Activated naive CD8-positive, alpha-beta T cell treated with anti-CD3 and anti-CD28 coated beads, Interleukin-2, amount 50 U/mL, for 24 hours (primary cell): Measurements from ENCODE around the gene KMT5C.

Experiments
- ATAC-seq: fragments of 150-1000 bp; cut with Tn5 transposase; one replicate; pipeline ENCODE4 v1.10.0; 2021
- DNase-seq: peaks from one replicate; pipeline ENCODE4 v3.0.0; 2021
- H3K27ac Mint-ChIP-seq: one replicate; pipeline ENCODE4 v1.8.0; 2021; ENCODE audit warnings: mild to moderate bottlenecking, mixed read lengths
- H3K27me3 Mint-ChIP-seq: one replicate; pipeline ENCODE4 v1.8.0; 2021; ENCODE audit warnings: mixed read lengths
- H3K36me3 Mint-ChIP-seq: one replicate; pipeline ENCODE4 v1.8.0; 2021; ENCODE audit warnings: low read depth, mixed read lengths
- H3K4me1 Mint-ChIP-seq: one replicate; pipeline ENCODE4 v1.8.0; 2021; ENCODE audit warnings: mixed read lengths
- H3K4me3 Mint-ChIP-seq: one replicate; pipeline ENCODE4 v1.8.0; 2021; ENCODE audit warnings: mild to moderate bottlenecking, moderate library complexity, mixed read lengths
- H3K9me3 Mint-ChIP-seq: one replicate; pipeline ENCODE4 v1.8.0; 2021; ENCODE audit warnings: mixed read lengths

The KMT5C gene

DNA sequence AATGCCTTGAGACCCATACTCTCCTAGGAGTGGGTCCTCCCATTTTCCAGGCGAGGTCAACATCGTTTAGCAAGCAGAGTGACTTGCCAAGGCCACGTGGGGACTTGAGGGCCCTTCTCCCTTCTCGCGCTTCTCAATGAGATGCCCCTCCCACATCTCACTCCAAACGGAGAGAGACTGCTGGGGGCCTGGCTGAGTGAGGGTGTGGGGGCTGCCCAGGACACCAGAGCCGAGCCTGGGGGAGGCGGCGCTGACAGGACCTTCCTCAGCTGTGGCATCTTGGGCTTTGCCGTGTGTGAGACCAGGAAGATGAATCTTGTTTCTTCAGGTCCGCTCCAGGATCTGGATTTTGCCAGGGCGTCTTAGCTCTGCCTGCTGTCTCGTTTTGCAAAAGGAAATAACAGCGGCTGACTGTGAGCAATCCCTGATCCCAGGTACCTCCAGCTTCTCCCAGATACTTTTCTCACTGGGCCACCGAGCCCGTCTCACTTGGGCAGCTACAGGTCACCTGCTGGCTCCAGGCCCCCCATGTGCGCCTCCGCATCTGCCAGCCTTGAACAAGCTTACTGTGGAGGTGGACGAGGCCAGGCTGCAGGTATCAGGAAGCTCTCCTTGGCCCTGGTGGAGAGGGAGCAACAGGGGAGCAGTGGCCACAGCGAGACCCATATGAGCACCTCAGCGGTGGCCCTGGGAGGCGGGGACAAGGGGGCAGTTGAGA, 8.8 kb downstream of the KMT5C start:
- Mint-ChIP-seq H3K27ac (no peak overlapping the region), H3K4me1 (peaks cover 15% of the 10 kb centered on the region), H3K27me3 (peaks cover 27% of the 10 kb centered on the region), H3K36me3 (peaks cover 3% of the 10 kb centered on the region), H3K9me3 (no peaks in the 10 kb centered on the region), H3K4me3 (no peak overlapping the region)
- DNase-seq (no peak), ATAC-seq (no peak)

DNA sequence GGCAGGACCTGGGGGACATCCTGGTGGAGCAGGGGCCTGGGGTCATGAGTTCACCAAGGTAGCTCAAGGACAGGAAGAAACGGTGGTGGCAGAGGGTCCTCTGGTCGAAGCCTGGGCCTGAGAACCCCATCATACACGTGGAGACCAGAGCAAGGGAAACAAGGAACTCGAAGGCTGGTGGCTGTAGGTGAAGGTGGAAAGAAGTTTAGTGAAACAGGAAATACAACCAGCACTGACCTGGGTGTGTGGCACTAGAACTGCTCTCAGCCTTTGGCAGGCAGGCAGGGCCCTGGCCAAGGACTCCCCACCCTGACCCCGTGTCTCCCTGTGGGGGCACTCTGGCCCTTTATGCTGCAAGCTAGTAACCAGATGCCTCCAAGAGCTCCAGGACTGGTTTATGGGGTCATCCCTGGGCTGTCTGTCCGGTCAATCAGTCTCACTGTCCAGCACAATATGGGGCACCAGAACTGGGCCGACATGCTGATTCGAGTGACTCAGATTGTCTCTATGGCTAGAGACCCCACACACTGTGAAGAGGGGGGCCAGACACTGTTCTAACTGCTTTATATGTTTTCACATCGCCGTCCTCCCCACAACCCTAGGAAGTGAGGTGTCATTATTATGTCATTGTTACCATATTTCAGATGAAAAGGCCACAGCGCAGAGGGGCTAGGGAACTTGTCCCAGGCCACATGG, 11.1 kb downstream of the KMT5C start:
- DNase-seq (no peak), ATAC-seq (no peak)
- Mint-ChIP-seq H3K4me3 (no peak overlapping the region), H3K4me1 (peaks cover 18% of the 10 kb centered on the region), H3K36me3 (no peaks in the 10 kb centered on the region), H3K27ac (no peak overlapping the region), H3K27me3 (peaks cover 40% of the 10 kb centered on the region), H3K9me3 (no peaks in the 10 kb centered on the region)

DNA sequence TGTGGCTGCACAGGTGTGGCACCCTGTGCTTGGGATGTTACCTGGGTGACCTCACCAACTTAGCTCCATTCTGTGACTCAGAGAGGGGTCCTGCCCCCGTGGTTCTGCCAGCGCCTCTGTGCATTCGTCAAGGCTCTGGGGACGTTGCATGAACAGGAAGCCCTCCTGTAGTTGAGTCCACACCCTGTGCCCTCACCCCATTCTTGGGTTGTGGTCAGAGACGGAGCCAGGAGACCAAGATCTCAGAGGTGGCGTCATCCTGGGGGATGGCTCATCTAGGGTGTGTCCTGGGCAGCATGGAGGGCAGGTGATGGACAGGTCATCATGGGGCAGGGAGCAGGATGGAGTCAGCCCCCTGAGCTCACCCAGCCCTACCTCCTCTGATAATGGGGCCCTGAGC, 12.4 kb downstream of the KMT5C start:
- no peak for ATAC-seq
- H3K9me3 Mint-ChIP-seq, result no peaks in the 10 kb centered on the region
- H3K4me1 Mint-ChIP-seq, result peaks cover 18% of the 10 kb centered on the region
- peaks cover 49% of the 10 kb centered on the region for H3K27me3 Mint-ChIP-seq
- H3K4me3 Mint-ChIP-seq, result no peak overlapping the region
- no peaks in the 10 kb centered on the region for H3K36me3 Mint-ChIP-seq
- no peak for DNase-seq
- H3K27ac Mint-ChIP-seq, result no peak overlapping the region

DNA sequence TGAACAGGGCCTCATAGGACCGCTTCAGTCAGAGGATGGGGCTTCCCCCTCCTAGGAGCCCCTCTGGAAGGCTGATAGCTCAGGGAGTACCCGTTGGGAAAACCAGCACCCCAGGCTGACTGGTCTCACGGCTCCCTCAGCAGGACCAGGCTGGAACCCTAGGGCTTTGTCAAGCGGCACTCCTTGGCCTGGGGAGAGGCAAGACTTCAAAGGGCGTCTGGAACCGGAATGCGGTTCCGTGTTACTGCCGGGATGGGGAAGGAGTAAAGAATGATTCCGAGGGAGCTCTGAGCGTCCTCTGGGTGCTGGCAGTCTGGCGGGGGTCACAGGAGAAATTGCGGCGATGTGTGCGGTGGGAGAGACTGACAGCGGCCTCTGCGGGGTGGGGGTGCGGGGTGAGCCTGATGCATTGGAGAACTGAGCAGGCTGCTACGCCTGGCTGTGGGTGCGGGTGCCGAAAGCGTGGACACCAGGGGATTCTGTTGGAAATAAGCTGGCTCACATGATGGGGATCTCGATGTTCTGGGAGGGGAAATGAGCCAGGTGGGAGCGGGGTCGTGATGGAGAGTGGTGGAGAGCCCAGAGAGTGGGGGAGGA, 13.0 kb downstream of the KMT5C start:
- no peak for ATAC-seq
- no peaks in the 10 kb centered on the region for H3K9me3 Mint-ChIP-seq
- H3K4me3 Mint-ChIP-seq, result peak overlapping the region; percentile 62
- no peak for DNase-seq
- H3K27ac Mint-ChIP-seq, result no peak overlapping the region
- H3K36me3 Mint-ChIP-seq, result no peaks in the 10 kb centered on the region
- H3K4me1 Mint-ChIP-seq, result peaks cover 18% of the 10 kb centered on the region
- H3K27me3 Mint-ChIP-seq, result peaks cover 53% of the 10 kb centered on the region

DNA sequence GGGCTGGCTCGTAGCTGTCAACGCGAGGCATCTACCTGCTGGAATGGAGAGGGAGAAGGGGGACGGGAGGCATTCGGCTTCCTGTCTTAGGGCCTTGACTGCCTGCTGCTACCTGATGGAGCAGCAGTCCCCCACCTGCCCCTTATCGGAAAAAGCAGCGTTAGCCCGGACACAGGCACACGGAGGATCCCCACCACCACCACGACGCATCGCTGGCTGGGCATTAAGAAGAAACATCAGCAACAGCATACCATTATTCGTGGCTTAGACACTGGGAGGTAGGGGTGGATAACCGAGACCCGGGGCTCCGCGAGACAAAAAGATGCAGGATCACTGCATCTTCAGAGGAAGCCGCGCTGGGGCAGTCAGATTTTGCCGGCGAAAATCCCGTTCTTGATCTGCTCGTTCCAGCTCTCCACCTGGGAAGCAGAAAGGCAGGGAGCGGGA, 13.7 kb downstream of the KMT5C start:
- Mint-ChIP-seq H3K4me3 (peak overlapping the region; percentile 62), H3K36me3 (no peaks in the 10 kb centered on the region), H3K27ac (no peak overlapping the region), H3K4me1 (peaks cover 18% of the 10 kb centered on the region), H3K9me3 (no peaks in the 10 kb centered on the region), H3K27me3 (peaks cover 53% of the 10 kb centered on the region)
- no peak for DNase-seq
- ATAC-seq, result no peak

DNA sequence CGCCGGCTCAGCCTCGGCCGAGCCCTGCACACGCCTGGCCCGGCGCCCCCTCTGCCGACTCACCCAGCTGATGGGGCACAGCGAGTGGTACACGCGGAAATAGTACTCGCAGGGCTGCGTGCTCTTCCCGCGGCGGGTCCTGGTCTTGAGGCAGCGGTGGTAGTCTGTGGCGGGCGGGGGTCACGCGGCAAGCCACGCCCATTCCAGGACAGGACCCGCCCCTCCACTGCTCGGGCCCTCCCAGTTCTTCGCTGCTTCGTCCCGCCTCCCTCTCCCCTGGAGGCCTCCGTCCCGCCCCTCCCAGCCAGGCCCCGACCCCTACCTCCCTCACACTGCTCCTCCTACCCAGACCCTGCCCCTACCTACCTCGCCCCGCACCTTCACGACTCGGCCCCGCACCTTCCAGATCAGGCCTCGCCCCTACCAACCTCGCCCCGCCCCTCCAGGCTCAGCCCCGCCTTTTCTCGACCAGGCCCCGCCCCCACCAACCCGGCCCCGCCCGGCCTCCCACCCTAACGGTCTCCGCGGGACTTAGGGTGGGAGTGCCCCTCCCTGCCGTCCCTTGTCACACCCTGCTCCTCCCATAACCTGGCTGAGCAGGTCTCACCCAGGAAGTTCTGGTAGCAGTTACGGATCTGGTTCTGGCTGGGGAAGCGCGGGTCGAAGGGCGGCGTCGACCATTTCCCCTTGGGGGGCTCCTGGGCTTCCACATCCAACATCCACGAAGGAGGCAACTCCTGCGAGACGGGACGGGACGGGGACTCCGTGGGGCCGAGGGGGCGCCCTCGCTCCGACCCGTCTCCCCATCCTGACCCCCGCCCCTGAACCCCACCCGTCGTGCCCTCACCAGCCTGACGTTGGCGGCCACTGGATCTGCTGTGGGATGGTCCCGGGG, 14.4 kb downstream of the KMT5C start:
- peaks cover 53% of the 10 kb centered on the region for H3K27me3 Mint-ChIP-seq

DNA sequence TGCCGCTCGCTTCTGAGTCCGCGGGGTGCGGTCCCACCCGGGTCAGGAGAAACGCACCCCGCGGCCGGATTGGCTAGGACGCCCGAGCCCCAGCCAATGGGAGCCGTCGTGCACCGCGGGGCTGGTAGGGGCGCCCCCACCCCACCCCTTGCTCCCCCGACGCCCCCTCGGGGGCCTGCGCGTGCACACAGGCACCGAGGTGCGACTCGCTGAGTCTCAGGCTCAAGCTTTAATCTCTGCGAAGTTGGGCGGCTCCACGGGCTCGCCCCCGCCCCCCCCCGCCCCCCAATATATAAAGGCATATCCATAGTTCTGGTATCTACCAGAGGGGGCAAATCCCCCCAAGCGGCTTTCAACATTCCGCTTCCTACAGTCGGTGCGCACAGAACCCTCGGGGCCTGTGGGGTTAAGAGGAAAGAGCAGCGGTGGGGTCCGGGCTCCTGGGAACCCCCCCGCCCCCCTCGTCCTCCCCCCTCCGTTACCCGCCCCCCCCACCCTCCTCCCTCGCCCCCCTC, 15.1 kb downstream of the KMT5C start, which contains the start of gene COX6B2:
TSS of gene COX6B2 (minus strand) at position 22 of the 515 bp plus-strand sequence. CDS start 198 bp downstream, outside the sequence.
- Mint-ChIP-seq H3K36me3 (no peaks in the 10 kb centered on the region), H3K9me3 (no peaks in the 10 kb centered on the region), H3K27ac (no peak within 1 kb of the TSS), H3K4me3 (peak within 1 kb of the TSS; percentile 62), H3K27me3 (peaks cover 53% of the 10 kb centered on the region), H3K4me1 (peaks cover 18% of the 10 kb centered on the region)
- no peak for ATAC-seq
- no peak for DNase-seq

More for the DNA sequence above, 14.4 kb downstream of the KMT5C start:
- ATAC-seq (peak; percentile 79), DNase-seq (peak; percentile 75)
- Mint-ChIP-seq H3K27ac (no peak overlapping the region), H3K4me3 (peak overlapping the region; percentile 62), H3K4me1 (peaks cover 18% of the 10 kb centered on the region), H3K36me3 (no peaks in the 10 kb centered on the region), H3K9me3 (no peaks in the 10 kb centered on the region)

DNA sequence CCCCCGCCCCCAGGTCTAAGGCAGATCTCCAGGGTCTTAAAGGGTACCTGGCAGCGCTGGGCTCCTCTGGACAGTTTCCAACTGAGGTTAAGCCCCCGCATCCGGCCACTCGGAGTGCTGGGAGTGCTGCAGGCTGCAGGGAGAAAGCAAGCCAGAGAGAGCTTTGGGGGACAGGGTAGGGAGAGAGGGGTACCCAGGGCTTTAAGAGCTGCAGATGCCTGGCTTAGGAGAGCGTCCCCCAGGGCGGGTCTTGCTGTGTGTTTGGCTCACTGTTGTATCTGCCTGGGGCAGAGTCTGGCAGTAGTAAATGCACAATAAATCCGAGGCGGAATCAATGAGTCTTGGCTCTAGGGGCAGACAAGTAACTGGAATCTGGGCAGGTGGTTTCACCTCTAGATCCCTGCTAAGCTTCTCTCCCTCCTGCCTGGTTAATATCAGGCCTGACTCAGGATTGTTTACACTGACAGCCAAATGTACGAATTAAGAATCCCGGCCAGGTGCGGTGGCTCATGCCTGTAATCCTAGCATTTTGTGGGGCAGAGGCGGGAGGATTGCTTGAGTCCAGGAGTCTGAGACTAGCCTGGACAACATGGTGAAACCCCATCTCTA, 15.6 kb downstream of the KMT5C start:
- H3K27me3 Mint-ChIP-seq, result peaks cover 53% of the 10 kb centered on the region
- peaks cover 18% of the 10 kb centered on the region for H3K4me1 Mint-ChIP-seq
- no peak overlapping the region for H3K4me3 Mint-ChIP-seq
- no peak overlapping the region for H3K27ac Mint-ChIP-seq
- DNase-seq, result no peak
- H3K36me3 Mint-ChIP-seq, result no peaks in the 10 kb centered on the region
- no peaks in the 10 kb centered on the region for H3K9me3 Mint-ChIP-seq
- no peak for ATAC-seq

DNA sequence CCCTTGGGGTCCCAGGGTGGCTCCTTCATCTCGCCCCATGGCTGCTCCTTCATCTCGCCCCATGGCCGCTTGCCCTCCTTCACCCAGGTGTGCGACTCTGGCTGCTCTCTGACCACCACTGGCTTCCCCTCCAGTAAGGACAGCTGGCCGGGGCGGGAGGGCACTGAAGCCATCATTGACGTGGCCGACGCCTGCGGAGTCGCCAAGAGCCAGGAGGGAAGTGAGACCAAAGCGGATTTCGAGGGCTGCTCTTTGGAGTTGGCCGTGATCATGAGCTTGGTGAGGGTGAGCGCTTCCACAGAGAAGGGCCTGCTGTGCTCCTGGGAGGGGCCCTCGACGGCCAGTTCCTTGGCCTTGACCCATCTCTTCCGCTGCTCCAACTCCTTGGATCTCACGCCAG, 18.8 kb downstream of the KMT5C start:
- Mint-ChIP-seq H3K9me3 (no peaks in the 10 kb centered on the region), H3K4me1 (peaks cover 3% of the 10 kb centered on the region), H3K36me3 (no peaks in the 10 kb centered on the region), H3K4me3 (no peak overlapping the region), H3K27me3 (peaks cover 26% of the 10 kb centered on the region), H3K27ac (no peak overlapping the region)
- ATAC-seq, result no peak
- no peak for DNase-seq

DNA sequence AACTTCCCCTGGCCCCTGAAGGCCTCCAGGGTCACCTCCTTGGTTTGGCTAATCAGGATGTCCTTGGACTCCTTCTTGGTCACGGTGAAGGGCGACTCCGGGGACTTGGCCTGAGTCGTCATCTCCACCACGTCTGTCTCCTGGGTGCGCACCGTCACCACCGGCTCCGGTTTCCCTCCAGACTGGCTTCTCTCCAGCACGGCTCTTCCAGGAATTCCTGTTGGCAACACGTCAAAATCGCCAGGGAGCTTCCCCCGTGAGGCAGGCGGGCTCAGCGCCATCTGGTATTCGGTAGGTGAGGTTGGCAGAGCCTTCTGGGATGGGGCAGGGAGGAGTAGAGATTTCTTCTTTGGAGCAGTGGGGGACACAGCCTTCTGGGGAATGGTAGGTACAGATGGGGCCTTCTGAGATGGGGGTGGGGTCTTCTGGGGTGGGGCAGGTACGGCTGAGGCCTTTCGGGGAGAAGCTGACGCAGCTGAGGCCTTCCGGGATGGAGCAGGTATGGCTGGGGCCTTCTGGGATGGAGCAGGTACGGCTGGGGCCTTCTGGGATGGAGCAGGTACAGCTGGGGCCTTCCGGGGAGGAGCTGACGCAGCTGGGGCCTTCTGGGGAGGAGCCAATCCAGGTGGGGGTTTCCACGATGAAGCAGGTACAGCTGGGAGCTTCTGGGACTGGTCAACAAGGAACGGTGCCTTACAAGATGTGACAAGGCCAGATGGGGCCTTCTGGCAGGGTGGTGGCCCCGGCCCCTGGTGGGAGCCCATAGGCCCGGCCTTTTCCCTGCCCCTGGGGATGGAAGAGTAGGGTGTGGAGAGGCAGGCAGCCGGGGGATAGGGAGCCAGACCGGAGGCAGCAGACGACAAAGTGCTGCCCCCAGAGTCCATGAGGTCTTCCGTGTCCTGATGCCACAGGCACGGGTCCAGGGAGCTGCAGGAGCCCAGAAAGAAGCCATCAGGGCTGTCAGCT, 19.6 kb downstream of the KMT5C start:
- DNase-seq, result no peak
- Mint-ChIP-seq H3K4me3 (no peak overlapping the region), H3K36me3 (no peaks in the 10 kb centered on the region), H3K9me3 (no peaks in the 10 kb centered on the region), H3K4me1 (no peaks in the 10 kb centered on the region), H3K27ac (no peak overlapping the region), H3K27me3 (peaks cover 21% of the 10 kb centered on the region)
- no peak for ATAC-seq

DNA sequence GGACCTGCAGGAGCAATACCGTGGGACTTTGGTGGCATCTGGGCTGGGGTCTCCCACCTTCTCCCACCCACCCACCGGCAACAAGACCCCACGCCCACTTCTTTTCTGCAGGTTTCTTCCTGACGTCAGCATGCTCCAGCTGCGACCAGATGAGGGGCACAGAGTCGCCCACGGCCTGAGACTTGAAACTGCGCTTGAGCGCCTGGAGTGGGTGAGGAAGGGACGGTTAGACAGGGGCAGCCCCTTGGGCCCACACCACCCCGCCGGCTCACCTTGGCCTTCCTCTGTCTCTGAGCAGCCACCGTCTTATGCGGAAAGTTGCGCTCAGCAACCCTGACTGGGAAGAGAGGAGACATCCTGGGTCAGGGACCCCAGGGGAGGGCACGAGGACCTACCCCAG, 21.2 kb downstream of the KMT5C start:
- H3K27me3 Mint-ChIP-seq, result peaks cover 12% of the 10 kb centered on the region
- no peak overlapping the region for H3K4me3 Mint-ChIP-seq
- H3K9me3 Mint-ChIP-seq, result no peaks in the 10 kb centered on the region
- no peak for DNase-seq
- no peak for ATAC-seq
- H3K27ac Mint-ChIP-seq, result no peak overlapping the region
- no peaks in the 10 kb centered on the region for H3K36me3 Mint-ChIP-seq
- no peaks in the 10 kb centered on the region for H3K4me1 Mint-ChIP-seq

DNA sequence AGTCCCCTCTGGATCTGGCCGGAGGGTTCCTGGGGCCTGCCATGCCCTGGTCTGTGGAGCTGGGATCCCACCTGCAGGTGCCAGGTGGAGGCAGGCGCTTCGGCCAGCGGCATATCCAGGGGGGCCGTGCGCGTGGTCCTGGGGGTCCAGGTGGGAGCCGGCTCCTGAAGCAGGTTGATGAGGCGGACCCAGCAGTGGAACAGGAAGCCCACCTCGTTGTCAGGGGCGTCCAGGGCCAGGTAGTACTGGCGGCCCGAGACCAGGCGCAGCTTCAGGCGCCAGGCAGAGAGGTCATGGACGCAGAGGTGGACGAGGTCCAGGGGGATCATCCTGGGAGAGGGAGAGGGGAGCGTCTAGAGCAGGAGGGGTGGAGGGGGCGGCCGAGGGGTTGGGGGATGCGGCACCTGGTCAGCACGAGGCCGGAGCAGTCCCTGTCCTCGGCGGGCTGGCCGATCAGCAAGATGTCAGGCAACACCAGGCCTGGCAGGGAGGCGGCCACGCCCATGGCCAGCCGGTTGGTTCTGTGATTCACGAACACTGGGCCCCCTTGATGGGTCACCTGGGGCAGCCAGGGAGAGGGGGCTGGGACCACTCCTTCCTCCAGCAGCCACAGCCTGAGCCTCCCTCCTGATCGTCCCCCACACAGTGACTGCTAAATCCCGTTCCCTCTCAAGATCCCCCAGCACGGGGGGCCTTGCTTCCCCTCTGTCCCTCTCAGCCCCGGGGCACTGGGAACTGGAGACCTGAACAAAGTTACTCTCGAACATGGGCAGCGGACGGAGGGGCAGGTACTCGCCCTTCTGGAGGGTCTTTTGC, 22.7 kb downstream of the KMT5C start:
- no peak for ATAC-seq
- DNase-seq, result no peak
- Mint-ChIP-seq H3K4me1 (no peaks in the 10 kb centered on the region), H3K4me3 (no peak overlapping the region), H3K9me3 (no peaks in the 10 kb centered on the region), H3K27me3 (peaks cover 2% of the 10 kb centered on the region), H3K27ac (no peak overlapping the region), H3K36me3 (no peaks in the 10 kb centered on the region)
